GM21390 (cell line): ENCODE data around the gene PCDH12.

Source experiments
- ATAC-seq: cut with Tn5 transposase; IDR thresholded peaks from one replicate; pipeline ENCODE4 v1.9.1; 2021; ENCODE audit not compliant: unreplicated experiment

The PCDH12 gene

DNA sequence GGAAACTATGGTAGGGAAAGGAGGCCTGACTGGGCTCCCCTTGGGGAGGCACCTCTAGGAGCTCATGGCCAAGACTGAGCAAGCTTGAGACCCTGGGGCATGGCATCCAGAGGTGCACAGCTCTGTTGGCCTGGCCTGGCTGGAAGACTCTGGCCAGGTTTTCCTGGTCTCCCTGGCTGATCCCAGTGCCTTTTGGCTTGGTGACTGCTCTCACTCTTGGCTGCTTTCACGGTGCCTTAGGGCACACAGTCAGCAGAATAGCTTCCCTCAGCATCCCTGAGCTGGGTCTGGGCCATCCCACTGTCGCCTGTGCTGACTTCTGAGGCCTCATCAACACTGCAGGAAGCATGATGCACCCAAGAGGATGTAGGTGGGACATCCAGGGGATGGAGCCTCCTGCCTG is 47.7 kb downstream of the PCDH12 start:
- ATAC-seq = no peak

- ATAC-seq = no peak
These were observed 48.8 kb downstream of the PCDH12 start for GRCh38 chr5:141909212-141909611.

- ATAC-seq = no peak
These were observed 49.2 kb downstream of the PCDH12 start for GRCh38 chr5:141908796-141909195.

- ATAC-seq = no peak
These were observed 51.0 kb downstream of the PCDH12 start for GRCh38 chr5:141906972-141907371.

- ATAC-seq = no peak
These were observed 51.5 kb downstream of the PCDH12 start for GRCh38 chr5:141906517-141906916.

DNA sequence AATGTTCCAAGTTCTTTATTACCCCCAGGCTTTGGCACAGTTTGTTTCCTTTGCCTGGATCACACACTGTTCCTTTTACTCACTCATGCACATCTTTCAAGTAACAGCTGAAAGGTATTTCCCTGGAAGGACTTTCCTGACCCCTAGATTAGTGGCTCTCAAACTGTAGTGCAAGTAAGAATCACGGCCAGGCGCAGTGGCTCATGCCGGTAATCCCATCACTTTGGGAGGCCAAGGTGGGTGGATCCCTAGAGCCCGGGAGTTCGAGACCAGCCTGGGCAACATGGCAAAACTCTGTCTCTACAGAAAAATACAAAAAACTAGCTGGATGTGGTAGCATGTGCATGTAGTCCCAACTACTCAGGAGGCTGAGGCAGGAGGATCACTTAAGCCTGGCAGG is 53.5 kb downstream of the PCDH12 start:
- no peak for ATAC-seq

- no peak for ATAC-seq
These were observed 54.7 kb downstream of the PCDH12 start for GRCh38 chr5:141903261-141903660.

- no peak for ATAC-seq
These were observed 55.8 kb downstream of the PCDH12 start for GRCh38 chr5:141902015-141902814.

DNA sequence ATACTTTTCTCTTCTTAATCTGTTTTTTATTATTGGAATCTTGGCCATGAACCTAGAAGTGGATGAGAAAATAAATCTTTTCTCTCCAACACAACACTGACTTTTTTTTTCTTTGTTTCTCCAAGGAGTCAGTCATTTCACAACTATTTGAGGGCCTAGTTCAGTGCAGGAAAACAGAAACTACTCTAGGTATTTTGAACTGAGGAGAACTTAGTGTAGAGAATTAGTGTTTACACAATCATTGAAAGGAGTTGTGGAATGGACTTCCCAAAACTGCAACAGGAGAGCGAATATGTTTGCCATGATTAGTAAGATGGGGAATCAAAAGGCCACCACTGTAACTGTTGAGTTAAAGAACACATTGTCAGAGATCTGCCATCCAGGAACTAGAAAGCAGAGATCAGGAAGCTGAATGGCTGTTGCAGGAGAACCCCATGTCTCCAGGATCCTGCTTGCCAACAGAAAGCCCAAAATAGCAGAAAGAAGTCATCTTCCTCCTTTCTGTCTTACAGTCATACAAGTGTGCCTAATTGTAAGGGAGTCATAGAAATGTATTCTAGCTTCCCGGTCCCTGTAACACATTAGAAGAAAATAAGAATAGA is 59.5 kb downstream of the PCDH12 start:
- ATAC-seq = no peak

GRCh38 chr5:141897425-141897824 is 60.6 kb downstream of the PCDH12 start:
- ATAC-seq = no peak
